Measurements from ENCODE around the gene TTC23.

Gene TTC23

DNA sequence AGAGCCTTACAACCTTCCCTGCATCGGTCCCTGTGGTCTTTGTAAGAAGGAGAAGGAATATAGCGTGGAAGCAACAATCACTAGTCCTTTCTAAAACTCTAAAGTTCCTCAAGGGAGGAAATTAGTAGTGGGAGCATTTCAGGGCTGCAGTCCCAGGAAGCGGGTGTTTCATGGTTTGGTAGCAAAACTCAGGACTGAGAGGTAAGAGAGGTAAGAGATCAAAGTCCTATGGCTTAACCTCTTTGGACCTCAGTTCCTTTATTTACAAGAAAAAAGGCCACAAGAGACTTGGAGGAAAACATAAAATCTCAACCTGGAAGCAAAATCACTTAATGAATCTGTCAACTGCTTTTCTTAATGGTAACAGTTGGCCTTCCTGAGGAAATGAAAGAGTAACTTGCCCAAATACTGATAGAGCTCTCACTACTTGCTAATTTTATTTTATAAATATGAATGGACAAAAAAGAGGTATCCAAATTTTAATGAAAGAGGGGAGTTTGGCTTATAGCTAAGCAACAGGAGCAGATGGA, 16.2 kb upstream of the TTC23 start:
- no peak for TF ChIP-seq POLR2AphosphoS5 (IDR thresholded peaks at IDR 0.05; ENCODE audit: low read depth, low read length)
- TF ChIP-seq TAF1 (IDR thresholded peaks at IDR 0.05; ENCODE audit: borderline replicate concordance, insufficient read depth, low read length), result no peak
- no peak for TF ChIP-seq FOXP2 (optimal IDR thresholded peaks at IDR 0.05; ENCODE audit: borderline replicate concordance, extremely low read depth, extremely low read length, insufficient read depth)

GRCh38 chr15:99264125-99264524, 14.7 kb upstream of the TTC23 start:
- TF ChIP-seq, protein P1, sequence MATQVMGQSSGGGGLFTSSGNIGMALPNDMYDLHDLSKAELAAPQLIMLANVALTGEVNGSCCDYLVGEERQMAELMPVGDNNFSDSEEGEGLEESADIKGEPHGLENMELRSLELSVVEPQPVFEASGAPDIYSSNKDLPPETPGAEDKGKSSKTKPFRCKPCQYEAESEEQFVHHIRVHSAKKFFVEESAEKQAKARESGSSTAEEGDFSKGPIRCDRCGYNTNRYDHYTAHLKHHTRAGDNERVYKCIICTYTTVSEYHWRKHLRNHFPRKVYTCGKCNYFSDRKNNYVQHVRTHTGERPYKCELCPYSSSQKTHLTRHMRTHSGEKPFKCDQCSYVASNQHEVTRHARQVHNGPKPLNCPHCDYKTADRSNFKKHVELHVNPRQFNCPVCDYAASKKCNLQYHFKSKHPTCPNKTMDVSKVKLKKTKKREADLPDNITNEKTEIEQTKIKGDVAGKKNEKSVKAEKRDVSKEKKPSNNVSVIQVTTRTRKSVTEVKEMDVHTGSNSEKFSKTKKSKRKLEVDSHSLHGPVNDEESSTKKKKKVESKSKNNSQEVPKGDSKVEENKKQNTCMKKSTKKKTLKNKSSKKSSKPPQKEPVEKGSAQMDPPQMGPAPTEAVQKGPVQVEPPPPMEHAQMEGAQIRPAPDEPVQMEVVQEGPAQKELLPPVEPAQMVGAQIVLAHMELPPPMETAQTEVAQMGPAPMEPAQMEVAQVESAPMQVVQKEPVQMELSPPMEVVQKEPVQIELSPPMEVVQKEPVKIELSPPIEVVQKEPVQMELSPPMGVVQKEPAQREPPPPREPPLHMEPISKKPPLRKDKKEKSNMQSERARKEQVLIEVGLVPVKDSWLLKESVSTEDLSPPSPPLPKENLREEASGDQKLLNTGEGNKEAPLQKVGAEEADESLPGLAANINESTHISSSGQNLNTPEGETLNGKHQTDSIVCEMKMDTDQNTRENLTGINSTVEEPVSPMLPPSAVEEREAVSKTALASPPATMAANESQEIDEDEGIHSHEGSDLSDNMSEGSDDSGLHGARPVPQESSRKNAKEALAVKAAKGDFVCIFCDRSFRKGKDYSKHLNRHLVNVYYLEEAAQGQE (IDR thresholded peaks at IDR 0.05; ENCODE audit: insufficient read depth in 1 of 2, low read depth in 2 of 2, low read length in 2 of 2), result no peak
- TF ChIP-seq TAF1 (IDR thresholded peaks at IDR 0.05; ENCODE audit: borderline replicate concordance, insufficient read depth, low read length) (no peak), FOXP2 (optimal IDR thresholded peaks at IDR 0.05; ENCODE audit: borderline replicate concordance, extremely low read depth, extremely low read length, insufficient read depth) (no peak), SIN3A (IDR thresholded peaks at IDR 0.05; ENCODE audit: borderline replicate concordance, insufficient read depth, low read length) (no peak), POLR2AphosphoS5 (IDR thresholded peaks at IDR 0.05; ENCODE audit: low read depth, low read length) (no peak)

DNA sequence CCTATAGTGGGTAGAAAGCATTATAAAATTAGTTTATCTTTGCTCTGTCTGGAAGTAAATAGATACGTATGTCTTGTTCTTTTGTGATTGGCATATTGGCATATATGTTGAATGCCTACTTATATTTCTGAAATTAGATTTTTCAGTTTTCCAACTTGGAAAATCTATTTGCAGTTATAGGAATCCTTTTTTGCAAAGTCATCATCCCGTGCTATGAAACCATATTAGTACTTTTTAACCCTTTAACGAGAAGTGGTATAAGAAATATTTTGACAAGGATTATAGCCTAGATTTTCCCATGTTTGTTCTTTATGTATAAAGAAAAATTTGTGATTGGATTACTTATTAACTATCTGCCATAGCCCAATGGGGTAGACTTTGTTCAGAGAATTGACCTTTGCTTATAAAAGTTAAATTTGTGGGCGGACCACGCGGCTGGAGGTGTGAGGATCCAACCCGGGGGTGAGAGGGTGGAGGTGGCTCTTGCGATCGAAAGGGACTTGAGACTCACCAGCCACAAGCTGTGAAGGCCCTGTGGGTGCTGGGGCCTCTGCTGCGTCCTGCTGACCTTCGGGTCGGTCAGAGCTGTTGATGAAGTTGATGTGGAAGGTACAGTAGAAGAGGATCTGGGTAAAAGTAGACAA, 7.8 kb upstream of the TTC23 start:
- TF ChIP-seq FOXP2 (optimal IDR thresholded peaks at IDR 0.05; ENCODE audit: borderline replicate concordance, extremely low read depth, extremely low read length, insufficient read depth) (no peak), TAF1 (IDR thresholded peaks at IDR 0.05; ENCODE audit: borderline replicate concordance, insufficient read depth, low read length) (no peak)

GRCh38 chr15:99253381-99254090, 4.2 kb upstream of the TTC23 start:
- no peak for TF ChIP-seq POLR2AphosphoS5 (IDR thresholded peaks at IDR 0.05; ENCODE audit: low read depth, low read length)
- TF ChIP-seq, protein P1 (IDR thresholded peaks at IDR 0.05; ENCODE audit: insufficient read depth in 1 of 2, low read depth in 2 of 2, low read length in 2 of 2), result no peak
- no peak for TF ChIP-seq FOXP2 (optimal IDR thresholded peaks at IDR 0.05; ENCODE audit: borderline replicate concordance, extremely low read depth, extremely low read length, insufficient read depth)
- TF ChIP-seq SIN3A (IDR thresholded peaks at IDR 0.05; ENCODE audit: borderline replicate concordance, insufficient read depth, low read length), result no peak
- TF ChIP-seq TAF1 (IDR thresholded peaks at IDR 0.05; ENCODE audit: borderline replicate concordance, insufficient read depth, low read length), result no peak

- TF ChIP-seq FOXP2 (optimal IDR thresholded peaks at IDR 0.05; ENCODE audit: borderline replicate concordance, extremely low read depth, extremely low read length, insufficient read depth), result no peak
- TF ChIP-seq POLR2AphosphoS5 (IDR thresholded peaks at IDR 0.05; ENCODE audit: low read depth, low read length), result no peak
- no peak for TF ChIP-seq TAF1 (IDR thresholded peaks at IDR 0.05; ENCODE audit: borderline replicate concordance, insufficient read depth, low read length)
- TF ChIP-seq, protein P1 (IDR thresholded peaks at IDR 0.05; ENCODE audit: insufficient read depth in 1 of 2, low read depth in 2 of 2, low read length in 2 of 2), result no peak
- TF ChIP-seq SIN3A (IDR thresholded peaks at IDR 0.05; ENCODE audit: borderline replicate concordance, insufficient read depth, low read length), result no peak
Observed at GRCh38 chr15:99252326-99252725, 2.9 kb upstream of the TTC23 start.

Measured in PFSK-1 (cell line).